ENCODE results near the gene LIN28A.

LIN28A gene, protein sequence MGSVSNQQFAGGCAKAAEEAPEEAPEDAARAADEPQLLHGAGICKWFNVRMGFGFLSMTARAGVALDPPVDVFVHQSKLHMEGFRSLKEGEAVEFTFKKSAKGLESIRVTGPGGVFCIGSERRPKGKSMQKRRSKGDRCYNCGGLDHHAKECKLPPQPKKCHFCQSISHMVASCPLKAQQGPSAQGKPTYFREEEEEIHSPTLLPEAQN

DNA sequence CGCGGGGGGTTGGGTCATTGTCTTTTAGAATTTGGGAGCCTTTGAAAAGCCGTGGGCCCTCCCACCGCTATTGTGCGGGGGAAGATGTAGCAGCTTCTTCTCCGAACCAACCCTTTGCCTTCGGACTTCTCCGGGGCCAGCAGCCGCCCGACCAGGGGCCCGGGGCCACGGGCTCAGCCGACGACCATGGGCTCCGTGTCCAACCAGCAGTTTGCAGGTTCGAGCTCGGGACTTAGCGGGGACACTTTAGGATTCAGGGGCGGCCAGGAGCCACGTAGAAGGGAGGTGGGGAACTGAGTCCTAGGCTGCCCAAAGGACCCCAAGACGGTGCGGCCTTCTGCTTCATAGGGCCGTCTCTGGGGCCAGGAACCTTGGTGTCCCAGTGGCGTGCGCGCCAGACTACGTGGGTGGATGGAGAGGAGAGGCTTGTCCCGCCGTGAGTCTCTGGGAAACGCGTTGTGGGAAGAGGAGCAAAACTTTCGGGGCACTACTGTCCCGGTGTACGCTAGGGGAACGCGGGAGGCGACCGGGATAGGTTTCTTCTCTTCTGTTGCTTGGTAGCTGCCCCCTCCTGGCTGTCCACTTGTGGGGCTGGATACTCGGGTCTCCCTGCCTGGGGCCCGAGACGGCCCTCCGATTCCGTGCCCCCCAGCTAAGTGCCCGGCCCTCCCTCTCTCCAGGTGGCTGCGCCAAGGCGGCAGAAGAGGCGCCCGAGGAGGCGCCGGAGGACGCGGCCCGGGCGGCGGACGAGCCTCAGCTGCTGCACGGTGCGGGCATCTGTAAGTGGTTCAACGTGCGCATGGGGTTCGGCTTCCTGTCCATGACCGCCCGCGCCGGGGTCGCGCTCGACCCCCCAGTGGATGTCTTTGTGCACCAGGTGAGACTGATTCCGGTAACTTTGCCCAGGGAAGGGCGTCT lies at the start of gene LIN28A:
Gene LIN28A (plus strand): TSS at position 112 of the 918 bp plus-strand sequence. CDS start 75 bp downstream, at position 187.
- H3K4me3 ChIP-seq (ENCODE audit: low read depth, low read length), result no peak within 1 kb of the TSS
- TF ChIP-seq, protein P1, sequence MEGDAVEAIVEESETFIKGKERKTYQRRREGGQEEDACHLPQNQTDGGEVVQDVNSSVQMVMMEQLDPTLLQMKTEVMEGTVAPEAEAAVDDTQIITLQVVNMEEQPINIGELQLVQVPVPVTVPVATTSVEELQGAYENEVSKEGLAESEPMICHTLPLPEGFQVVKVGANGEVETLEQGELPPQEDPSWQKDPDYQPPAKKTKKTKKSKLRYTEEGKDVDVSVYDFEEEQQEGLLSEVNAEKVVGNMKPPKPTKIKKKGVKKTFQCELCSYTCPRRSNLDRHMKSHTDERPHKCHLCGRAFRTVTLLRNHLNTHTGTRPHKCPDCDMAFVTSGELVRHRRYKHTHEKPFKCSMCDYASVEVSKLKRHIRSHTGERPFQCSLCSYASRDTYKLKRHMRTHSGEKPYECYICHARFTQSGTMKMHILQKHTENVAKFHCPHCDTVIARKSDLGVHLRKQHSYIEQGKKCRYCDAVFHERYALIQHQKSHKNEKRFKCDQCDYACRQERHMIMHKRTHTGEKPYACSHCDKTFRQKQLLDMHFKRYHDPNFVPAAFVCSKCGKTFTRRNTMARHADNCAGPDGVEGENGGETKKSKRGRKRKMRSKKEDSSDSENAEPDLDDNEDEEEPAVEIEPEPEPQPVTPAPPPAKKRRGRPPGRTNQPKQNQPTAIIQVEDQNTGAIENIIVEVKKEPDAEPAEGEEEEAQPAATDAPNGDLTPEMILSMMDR (IDR thresholded peaks at IDR 0.05; ENCODE audit: borderline replicate concordance, insufficient read depth, low read depth, low read length), result no peak

DNA sequence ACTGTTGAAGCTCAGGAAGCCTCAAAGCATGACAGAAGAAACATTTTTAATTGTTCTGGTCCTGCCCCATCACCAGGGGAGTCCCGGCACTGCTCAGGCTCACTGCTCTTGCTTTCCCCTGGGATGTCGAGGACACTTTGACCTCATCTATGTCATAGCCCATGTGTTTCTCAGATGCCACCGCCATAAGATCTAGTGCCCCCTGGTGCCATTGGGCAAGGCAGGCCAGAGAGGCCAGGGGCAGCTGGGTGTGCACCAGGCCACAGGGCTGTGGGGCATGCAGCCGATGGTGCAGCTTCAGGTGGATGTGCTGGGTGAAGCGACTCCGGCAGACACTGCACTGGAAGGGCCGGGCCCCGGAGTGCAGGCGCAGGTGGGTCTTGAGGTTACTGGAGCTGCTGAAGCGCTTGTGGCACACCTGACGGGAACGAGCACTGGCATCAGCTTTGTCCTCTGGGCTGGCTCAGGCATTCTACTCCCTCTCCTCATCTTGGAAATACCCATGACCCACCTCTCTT lies 49.0 kb upstream of the LIN28A start:
- no peak overlapping the region for H3K4me3 ChIP-seq (ENCODE audit: low read depth, low read length)
- TF ChIP-seq, protein P1 (IDR thresholded peaks at IDR 0.05; ENCODE audit: borderline replicate concordance, insufficient read depth, low read depth, low read length), result no peak

DNA sequence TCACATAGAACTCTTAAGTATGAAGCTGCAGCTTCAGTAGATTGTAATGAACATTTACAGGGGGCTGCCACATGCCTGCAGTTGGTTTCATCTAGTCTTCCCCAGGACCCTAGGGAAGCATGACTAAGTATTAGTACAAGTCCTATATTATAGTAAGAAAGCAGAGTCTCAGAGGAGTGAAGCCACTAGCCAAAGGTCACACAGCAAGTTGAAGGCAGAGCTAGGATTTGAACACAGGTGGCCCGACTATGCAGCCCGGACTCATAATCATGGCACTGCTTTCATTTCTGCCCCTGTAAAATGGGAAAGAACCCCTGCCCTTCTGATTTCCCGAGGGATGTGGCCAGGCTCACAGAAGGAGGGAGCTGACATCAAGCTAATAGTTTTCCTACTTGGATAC lies 48.3 kb upstream of the LIN28A start:
- TF ChIP-seq, protein P1 (IDR thresholded peaks at IDR 0.05; ENCODE audit: borderline replicate concordance, insufficient read depth, low read depth, low read length), result no peak

DNA sequence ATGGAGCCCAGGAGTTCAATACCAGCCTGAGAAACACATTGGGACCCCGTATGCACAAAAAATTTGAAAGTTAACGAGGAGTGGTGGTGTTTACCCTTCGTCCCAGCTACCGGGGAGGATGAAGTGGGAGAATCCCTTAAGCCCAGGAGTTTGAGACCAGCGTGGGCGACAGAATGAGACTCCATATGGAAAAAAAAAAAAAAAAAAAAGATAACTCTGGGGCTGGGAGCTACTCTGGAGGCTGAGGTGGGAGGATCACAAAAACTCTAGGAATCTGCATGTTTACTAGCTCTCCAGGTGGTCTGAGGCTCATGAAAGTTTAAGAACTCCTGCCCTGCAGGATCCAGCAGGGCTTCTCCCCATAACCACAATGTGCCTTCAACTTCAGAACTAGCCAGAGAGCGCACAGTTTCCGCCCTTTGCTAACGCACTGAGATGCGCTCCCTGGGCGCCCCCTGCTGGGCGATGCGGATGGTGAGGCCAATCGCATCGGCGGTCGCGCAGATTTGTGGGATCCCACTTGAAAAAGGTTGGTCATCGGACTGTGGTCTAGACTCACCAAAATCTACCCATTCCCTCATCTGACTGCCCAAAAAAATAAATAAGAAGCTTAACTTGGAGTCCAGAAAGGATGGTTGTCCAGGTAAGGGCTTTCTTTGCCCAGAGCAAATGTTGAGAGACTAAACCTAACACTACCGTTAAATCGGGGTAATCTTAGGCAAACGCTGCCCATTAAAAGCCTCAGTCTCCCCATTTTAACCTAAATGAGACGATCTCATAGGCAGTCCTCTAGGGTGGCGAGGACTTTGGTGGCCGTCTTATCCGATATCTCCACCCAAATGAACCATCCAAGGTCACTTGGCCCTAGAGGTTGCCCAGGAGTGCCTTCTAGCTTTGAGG lies 46.8 kb upstream of the LIN28A start:
- H3K4me3 ChIP-seq (ENCODE audit: low read depth, low read length), result no peak overlapping the region
- TF ChIP-seq, protein P1 (IDR thresholded peaks at IDR 0.05; ENCODE audit: borderline replicate concordance, insufficient read depth, low read depth, low read length), result peak; percentile 97

More for the DNA sequence above, 48.3 kb upstream of the LIN28A start:
- H3K4me3 ChIP-seq (ENCODE audit: low read depth, low read length), result no peak overlapping the region

DNA sequence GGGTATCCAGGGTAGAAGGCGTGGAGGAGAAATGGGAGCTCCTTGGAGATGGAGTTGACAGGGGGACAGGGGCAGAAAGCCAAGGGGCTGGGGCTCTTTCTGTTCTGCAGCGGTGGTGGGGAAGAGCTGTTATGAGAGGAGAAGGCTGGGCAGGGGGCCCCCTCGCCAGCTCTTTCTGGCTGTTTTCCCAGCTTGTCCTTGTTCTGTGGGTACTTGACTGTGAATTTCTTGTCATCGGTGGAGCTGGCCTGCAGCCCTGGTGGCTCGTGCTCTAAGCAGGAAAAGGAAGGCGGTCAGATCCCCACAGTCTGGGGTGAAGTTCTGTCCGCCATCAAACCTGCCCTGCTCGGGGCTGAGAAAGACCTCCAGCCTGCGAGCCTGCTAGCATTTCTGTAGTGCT lies 45.7 kb upstream of the LIN28A start:
- no peak overlapping the region for H3K4me3 ChIP-seq (ENCODE audit: low read depth, low read length)
- TF ChIP-seq, protein P1 (IDR thresholded peaks at IDR 0.05; ENCODE audit: borderline replicate concordance, insufficient read depth, low read depth, low read length), result no peak

DNA sequence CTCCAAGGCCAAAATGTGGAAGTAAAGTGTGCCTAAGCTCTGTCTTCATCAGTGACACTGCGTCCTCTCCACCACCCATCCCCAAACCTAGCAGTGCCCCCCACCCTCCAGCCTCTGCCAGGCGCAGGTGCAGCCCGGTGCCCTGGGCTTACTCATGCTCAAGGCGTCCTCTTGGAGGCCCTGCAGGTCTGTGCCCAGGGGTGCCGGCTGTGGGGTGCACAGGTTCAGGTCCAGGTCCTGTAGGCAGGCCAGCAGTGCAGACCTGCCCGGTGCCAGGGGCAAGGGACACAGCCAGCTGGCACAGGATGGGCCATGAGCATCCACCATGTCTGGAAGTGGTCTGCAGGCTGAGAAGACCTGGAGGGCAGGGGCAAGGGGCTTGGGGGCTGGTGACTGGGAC lies 43.2 kb upstream of the LIN28A start:
- TF ChIP-seq, protein P1 (IDR thresholded peaks at IDR 0.05; ENCODE audit: borderline replicate concordance, insufficient read depth, low read depth, low read length), result no peak
- no peak overlapping the region for H3K4me3 ChIP-seq (ENCODE audit: low read depth, low read length)
